ENCODE results near the gene GLYATL1.

The GLYATL1 gene, protein sequence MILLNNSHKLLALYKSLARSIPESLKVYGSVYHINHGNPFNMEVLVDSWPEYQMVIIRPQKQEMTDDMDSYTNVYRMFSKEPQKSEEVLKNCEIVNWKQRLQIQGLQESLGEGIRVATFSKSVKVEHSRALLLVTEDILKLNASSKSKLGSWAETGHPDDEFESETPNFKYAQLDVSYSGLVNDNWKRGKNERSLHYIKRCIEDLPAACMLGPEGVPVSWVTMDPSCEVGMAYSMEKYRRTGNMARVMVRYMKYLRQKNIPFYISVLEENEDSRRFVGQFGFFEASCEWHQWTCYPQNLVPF

GRCh38 chr11:58939277-58939676, at the start of gene GLYATL1:
GLYATL1 (plus strand) TSS chr11:58939488; CDS start chr11:58947088, 7,600 bp downstream.
- H4K20me1 ChIP-seq (ENCODE audit: insufficient read depth), result no peaks in the 10 kb centered on the region
- H2AFZ ChIP-seq (ENCODE audit: low read depth), result no peak within 1 kb of the TSS
- H3K4me2 ChIP-seq, result no peak within 1 kb of the TSS
- TF ChIP-seq, protein P1, sequence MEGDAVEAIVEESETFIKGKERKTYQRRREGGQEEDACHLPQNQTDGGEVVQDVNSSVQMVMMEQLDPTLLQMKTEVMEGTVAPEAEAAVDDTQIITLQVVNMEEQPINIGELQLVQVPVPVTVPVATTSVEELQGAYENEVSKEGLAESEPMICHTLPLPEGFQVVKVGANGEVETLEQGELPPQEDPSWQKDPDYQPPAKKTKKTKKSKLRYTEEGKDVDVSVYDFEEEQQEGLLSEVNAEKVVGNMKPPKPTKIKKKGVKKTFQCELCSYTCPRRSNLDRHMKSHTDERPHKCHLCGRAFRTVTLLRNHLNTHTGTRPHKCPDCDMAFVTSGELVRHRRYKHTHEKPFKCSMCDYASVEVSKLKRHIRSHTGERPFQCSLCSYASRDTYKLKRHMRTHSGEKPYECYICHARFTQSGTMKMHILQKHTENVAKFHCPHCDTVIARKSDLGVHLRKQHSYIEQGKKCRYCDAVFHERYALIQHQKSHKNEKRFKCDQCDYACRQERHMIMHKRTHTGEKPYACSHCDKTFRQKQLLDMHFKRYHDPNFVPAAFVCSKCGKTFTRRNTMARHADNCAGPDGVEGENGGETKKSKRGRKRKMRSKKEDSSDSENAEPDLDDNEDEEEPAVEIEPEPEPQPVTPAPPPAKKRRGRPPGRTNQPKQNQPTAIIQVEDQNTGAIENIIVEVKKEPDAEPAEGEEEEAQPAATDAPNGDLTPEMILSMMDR (conservative IDR thresholded peaks at IDR 0.05; ENCODE audit: low read depth, low read length), result no peak
- no peak within 1 kb of the TSS for H3K9ac ChIP-seq
- no peaks in the 10 kb centered on the region for H3K79me2 ChIP-seq (ENCODE audit: insufficient read depth, low read depth)
- no peak within 1 kb of the TSS for H3K27ac ChIP-seq
- H3K4me3 ChIP-seq (IDR thresholded peaks at IDR 0.05; ENCODE audit: insufficient read depth, low read depth, low read length), result no peak within 1 kb of the TSS
- H3K27me3 ChIP-seq (ENCODE audit: insufficient read depth, low read depth), result no peaks in the 10 kb centered on the region
- H3K36me3 ChIP-seq (ENCODE audit: insufficient read depth), result no peaks in the 10 kb centered on the region
- no peaks in the 10 kb centered on the region for H3K4me1 ChIP-seq (ENCODE audit: low read depth, poor library complexity, severe bottlenecking)

GRCh38 chr11:58893899-58894298, 45.4 kb upstream of the GLYATL1 start:
- H3K27me3 ChIP-seq (ENCODE audit: insufficient read depth, low read depth), result no peaks in the 10 kb centered on the region
- H3K36me3 ChIP-seq (ENCODE audit: insufficient read depth), result no peaks in the 10 kb centered on the region
- H3K9ac ChIP-seq, result no peak overlapping the region
- no peaks in the 10 kb centered on the region for H3K79me2 ChIP-seq (ENCODE audit: insufficient read depth, low read depth)
- H2AFZ ChIP-seq (ENCODE audit: low read depth), result no peak overlapping the region
- TF ChIP-seq, protein P1 (conservative IDR thresholded peaks at IDR 0.05; ENCODE audit: low read depth, low read length), result no peak
- no peaks in the 10 kb centered on the region for H3K4me1 ChIP-seq (ENCODE audit: low read depth, poor library complexity, severe bottlenecking)
- H4K20me1 ChIP-seq (ENCODE audit: insufficient read depth), result no peaks in the 10 kb centered on the region
- no peak overlapping the region for H3K4me3 ChIP-seq (IDR thresholded peaks at IDR 0.05; ENCODE audit: insufficient read depth, low read depth, low read length)
- no peak overlapping the region for H3K4me2 ChIP-seq
- no peak overlapping the region for H3K27ac ChIP-seq

GRCh38 chr11:58898106-58898505, 41.2 kb upstream of the GLYATL1 start:
- H4K20me1 ChIP-seq (ENCODE audit: insufficient read depth), result no peaks in the 10 kb centered on the region

GRCh38 chr11:58900479-58901420, 38.5 kb upstream of the GLYATL1 start:
- no peaks in the 10 kb centered on the region for H3K4me1 ChIP-seq (ENCODE audit: low read depth, poor library complexity, severe bottlenecking)
- H3K27ac ChIP-seq, result no peak overlapping the region
- H3K9ac ChIP-seq, result no peak overlapping the region
- no peak overlapping the region for H2AFZ ChIP-seq (ENCODE audit: low read depth)
- TF ChIP-seq, protein P1 (conservative IDR thresholded peaks at IDR 0.05; ENCODE audit: low read depth, low read length), result 0 out of 2 replicates have a peak, but pooled peaks have one; percentile 36
- H3K79me2 ChIP-seq (ENCODE audit: insufficient read depth, low read depth), result no peaks in the 10 kb centered on the region
- H3K27me3 ChIP-seq (ENCODE audit: insufficient read depth, low read depth), result no peaks in the 10 kb centered on the region
- H4K20me1 ChIP-seq (ENCODE audit: insufficient read depth), result no peaks in the 10 kb centered on the region
- no peak overlapping the region for H3K4me3 ChIP-seq (IDR thresholded peaks at IDR 0.05; ENCODE audit: insufficient read depth, low read depth, low read length)
- H3K36me3 ChIP-seq (ENCODE audit: insufficient read depth), result no peaks in the 10 kb centered on the region
- no peak overlapping the region for H3K4me2 ChIP-seq

More at GRCh38 chr11:58898106-58898505, 41.2 kb upstream of the GLYATL1 start:
- H3K79me2 ChIP-seq (ENCODE audit: insufficient read depth, low read depth), result no peaks in the 10 kb centered on the region
- H3K27ac ChIP-seq, result no peak overlapping the region
- H2AFZ ChIP-seq (ENCODE audit: low read depth), result no peak overlapping the region
- no peak overlapping the region for H3K4me2 ChIP-seq
- no peaks in the 10 kb centered on the region for H3K4me1 ChIP-seq (ENCODE audit: low read depth, poor library complexity, severe bottlenecking)
- TF ChIP-seq, protein P1 (conservative IDR thresholded peaks at IDR 0.05; ENCODE audit: low read depth, low read length), result no peak
- no peaks in the 10 kb centered on the region for H3K27me3 ChIP-seq (ENCODE audit: insufficient read depth, low read depth)
- no peaks in the 10 kb centered on the region for H3K36me3 ChIP-seq (ENCODE audit: insufficient read depth)
- no peak overlapping the region for H3K4me3 ChIP-seq (IDR thresholded peaks at IDR 0.05; ENCODE audit: insufficient read depth, low read depth, low read length)
- no peak overlapping the region for H3K9ac ChIP-seq
